SJSA1 (cell line): ENCODE results near the gene MPP3. TPM values are rescaled to one million over a fixed set of nuclear protein-coding genes. Genes with fewer than 3 reads are reported as not detected.

Experiments used
- DNase-seq, 2 experiments: peaks; one replicate each; pipeline ENCODE4 v3.0.0-alpha.2; 2015 to 2020; ENCODE audit warnings: low spot score in 2 of 2, low read depth in 1 of 2
- H3K27ac ChIP-seq: fragments of 250-450 bp; sonication (Bioruptor Pico); 2 replicates; pipeline ENCODE4 v1.5.1; 2020; ENCODE audit warnings: mild to moderate bottlenecking, moderate library complexity
- H3K27me3 ChIP-seq: fragments of 250-450 bp; sonication (Bioruptor Pico); replicated peaks from 2 replicates; pipeline ENCODE4 v1.5.1; 2020; ENCODE audit warnings: mild to moderate bottlenecking, moderate library complexity
- H3K36me3 ChIP-seq: fragments of 250-450 bp; sonication (Bioruptor Pico); 2 replicates; pipeline ENCODE4 v1.5.1; 2020; ENCODE audit warnings: mild to moderate bottlenecking
- H3K4me1 ChIP-seq: fragments of 250-450 bp; sonication (Bioruptor Pico); replicated peaks from 2 replicates; pipeline ENCODE4 v1.6.1; 2021; ENCODE audit warnings: mild to moderate bottlenecking
- H3K4me3 ChIP-seq: fragments of 250-450 bp; sonication (Bioruptor Pico); 2 replicates; pipeline ENCODE4 v1.5.1; 2020; ENCODE audit warnings: mild to moderate bottlenecking
- H3K9me3 ChIP-seq: fragments of 250-450 bp; sonication (Bioruptor Pico); replicated peaks from 2 replicates; pipeline ENCODE4 v1.5.1; 2020; ENCODE audit warnings: mild to moderate bottlenecking
- total RNA-seq: library from RNA; depleted of rRNA; stranded (reverse); fragments of >200 nt; shearing (Covaris generic); gene quantifications from 2 replicates; pipeline ENCODE4 v1.2.3, GENCODE V29; 2014; rRNA removed

MPP3 gene
- total RNA-seq, 1 experiment from 2014 or later, result 6.4 TPM

- H3K27ac ChIP-seq, result no peak overlapping the region
- no peak overlapping the region for H3K4me3 ChIP-seq
- H3K36me3 ChIP-seq, result no peaks in the 10 kb centered on the region
- H3K9me3 ChIP-seq, result no peaks in the 10 kb centered on the region
- peaks cover 26% of the 10 kb centered on the region for H3K4me1 ChIP-seq
- no peaks in the 10 kb centered on the region for H3K27me3 ChIP-seq
- peak; percentile 94 to 97 for DNase-seq
Observed at GRCh38 chr17:43760254-43760852, 72.6 kb downstream of the MPP3 start.

DNA sequence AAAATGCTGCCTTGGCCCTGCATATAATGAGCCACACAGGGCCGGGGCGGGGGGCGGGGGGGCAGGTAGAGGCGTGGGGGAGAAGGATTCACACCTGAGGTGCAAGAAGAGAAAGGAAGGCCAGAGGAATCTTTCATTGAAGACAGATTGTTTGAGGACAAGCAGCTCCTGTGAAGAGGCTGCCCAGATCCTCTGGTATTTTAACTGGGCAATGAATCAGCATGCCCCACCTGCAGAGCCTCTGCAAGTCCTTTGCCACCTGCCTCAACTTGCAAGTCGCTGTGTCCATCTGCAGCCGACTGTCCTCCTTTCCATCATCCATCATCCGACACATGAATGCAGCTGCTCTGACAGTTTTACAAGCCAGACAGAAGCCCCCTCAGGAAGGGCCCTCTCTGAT, 73.1 kb downstream of the MPP3 start:
- Histone ChIP-seq H3K36me3 (no peaks in the 10 kb centered on the region), H3K4me3 (no peak overlapping the region), H3K27ac (no peak overlapping the region), H3K9me3 (no peaks in the 10 kb centered on the region), H3K27me3 (no peaks in the 10 kb centered on the region), H3K4me1 (peaks cover 27% of the 10 kb centered on the region)
- DNase-seq, result no peak

DNA sequence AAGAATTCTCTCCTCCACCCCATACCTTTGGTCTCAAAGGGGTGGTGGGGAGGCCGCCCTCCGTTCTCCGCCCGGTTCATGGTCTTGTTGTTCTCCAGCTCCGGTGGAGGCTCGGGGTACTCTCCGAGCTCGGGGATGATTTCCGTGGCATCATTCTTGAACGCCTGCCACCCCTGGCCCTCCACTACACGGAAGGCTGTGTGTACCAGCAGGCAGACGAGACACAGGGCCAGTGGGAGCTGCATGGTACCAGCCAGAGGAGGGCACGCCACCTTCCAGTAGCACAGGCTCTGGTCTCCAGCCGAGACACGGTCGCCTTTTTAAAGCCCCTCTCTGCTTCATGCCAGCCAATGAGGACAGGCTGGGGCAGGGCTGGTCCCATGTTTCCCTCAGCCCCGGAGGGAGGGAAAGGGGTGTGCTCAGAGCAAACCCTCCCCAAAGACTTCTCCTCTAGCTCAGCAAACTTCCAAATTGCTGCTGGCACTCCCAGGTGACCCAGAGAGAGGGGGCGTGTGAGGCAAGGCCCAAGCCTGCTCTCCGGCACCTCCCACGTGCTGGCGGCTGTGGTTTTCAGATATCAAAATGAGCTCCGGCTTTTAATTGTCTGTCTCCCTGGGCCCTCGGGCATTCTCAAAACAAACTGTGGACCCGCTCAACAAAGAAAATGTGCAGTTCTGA, 74.3 kb downstream of the MPP3 start, which contains the start of gene SOST:
Gene SOST, minus strand, starts transcription at position 295 of the 678 bp plus-strand sequence. Its CDS starts 50 bp downstream, at position 245.
- Histone ChIP-seq H3K9me3 (no peaks in the 10 kb centered on the region), H3K4me1 (peaks cover 39% of the 10 kb centered on the region), H3K36me3 (no peaks in the 10 kb centered on the region), H3K27me3 (no peaks in the 10 kb centered on the region), H3K27ac (no peak within 1 kb of the TSS), H3K4me3 (no peak within 1 kb of the TSS)
- DNase-seq, result no peak

GRCh38 chr17:43758086-43758485, 74.9 kb downstream of the MPP3 start:
- DNase-seq, result no peak
- no peak overlapping the region for H3K4me3 ChIP-seq
- peaks cover 45% of the 10 kb centered on the region for H3K4me1 ChIP-seq
- no peaks in the 10 kb centered on the region for H3K9me3 ChIP-seq
- no peaks in the 10 kb centered on the region for H3K36me3 ChIP-seq
- H3K27ac ChIP-seq, result no peak overlapping the region
- H3K27me3 ChIP-seq, result no peaks in the 10 kb centered on the region

DNA sequence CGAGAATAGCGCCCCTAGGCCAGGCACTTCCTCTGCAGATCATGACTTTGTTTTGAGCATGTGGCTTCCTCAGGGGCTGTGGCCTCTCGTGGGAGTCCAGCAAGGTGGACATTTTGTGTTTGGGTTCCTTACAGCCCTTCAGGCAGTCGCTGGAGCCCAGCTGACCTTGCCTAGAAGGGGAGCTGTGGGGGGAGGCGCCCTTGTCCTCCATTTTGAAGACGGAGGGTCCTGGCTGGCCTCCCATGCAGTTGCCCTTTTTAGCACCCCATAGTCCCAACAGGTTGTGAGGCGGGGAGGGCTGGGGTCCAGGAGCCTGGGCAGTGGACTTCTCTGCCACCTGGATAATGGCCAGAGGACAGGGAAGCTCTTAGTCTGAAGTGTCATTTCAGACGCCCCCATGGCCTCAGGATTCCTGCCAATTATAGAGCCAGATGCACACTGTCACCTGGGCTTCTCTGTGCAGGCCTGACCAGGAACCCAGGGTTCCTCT, 75.7 kb downstream of the MPP3 start:
- H3K36me3 ChIP-seq, result no peaks in the 10 kb centered on the region
- no peak overlapping the region for H3K27ac ChIP-seq
- peaks cover 48% of the 10 kb centered on the region for H3K4me1 ChIP-seq
- no peaks in the 10 kb centered on the region for H3K27me3 ChIP-seq
- DNase-seq, result no peak
- no peaks in the 10 kb centered on the region; the same call in 1 of the 2 replicates for H3K9me3 ChIP-seq
- no peak overlapping the region for H3K4me3 ChIP-seq

GRCh38 chr17:43756201-43756600, 76.7 kb downstream of the MPP3 start:
- no peaks in the 10 kb centered on the region for H3K27me3 ChIP-seq
- H3K9me3 ChIP-seq, result no peaks in the 10 kb centered on the region; the same call in 1 of the 2 replicates
- H3K4me3 ChIP-seq, result no peak overlapping the region
- DNase-seq, result no peak
- peaks cover 48% of the 10 kb centered on the region for H3K4me1 ChIP-seq
- no peaks in the 10 kb centered on the region for H3K36me3 ChIP-seq
- H3K27ac ChIP-seq, result no peak overlapping the region

DNA sequence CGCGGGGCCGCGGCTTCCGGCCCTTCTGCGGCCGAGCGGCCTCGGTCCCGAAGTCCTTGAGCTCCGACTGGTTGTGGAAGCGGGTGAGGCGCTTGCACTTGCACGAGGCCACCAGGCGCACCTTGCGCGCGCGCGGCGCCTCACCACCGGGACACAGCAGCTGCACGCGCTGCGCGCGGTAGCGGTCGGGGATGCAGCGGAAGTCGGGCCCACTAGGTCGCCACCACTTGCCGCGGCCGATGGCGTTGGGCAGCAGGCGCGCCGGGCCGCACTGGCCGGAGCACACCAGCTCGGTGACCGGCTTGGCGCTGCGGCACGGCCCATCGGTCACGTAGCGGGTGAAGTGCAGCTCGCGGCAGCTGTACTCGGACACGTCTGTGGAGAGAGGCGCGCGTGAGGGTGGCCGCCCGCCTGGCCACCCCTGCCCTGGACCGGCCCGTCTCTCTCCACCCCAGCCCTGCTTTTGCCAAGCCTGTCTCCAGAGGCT, 77.5 kb downstream of the MPP3 start:
- no peak overlapping the region for H3K4me3 ChIP-seq

DNA sequence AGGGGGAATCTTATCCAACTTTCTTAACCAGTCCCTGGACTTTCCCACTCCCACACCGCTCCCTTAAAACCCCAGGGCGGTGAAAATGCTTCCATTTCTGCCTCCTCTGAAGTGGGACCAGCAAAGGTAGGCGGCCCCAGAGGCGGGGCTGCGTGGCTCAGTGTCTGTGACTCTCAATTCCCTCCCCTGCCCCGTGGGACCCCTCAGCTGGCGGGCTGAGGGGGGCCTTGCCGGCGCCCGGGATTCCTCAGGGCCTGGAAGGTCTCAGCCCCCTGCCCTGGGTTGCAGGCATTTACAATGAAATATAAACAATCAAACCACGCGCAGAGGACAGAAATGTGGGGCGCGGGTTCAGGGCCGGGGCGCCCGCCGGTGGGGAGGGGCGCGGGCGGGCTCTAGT, 78.0 kb downstream of the MPP3 start:
- Histone ChIP-seq H3K4me1 (peaks cover 44% of the 10 kb centered on the region), H3K4me3 (no peak overlapping the region), H3K27me3 (no peaks in the 10 kb centered on the region), H3K36me3 (no peaks in the 10 kb centered on the region), H3K27ac (no peak overlapping the region), H3K9me3 (no peaks in the 10 kb centered on the region; the same call in 1 of the 2 replicates)
- no peak for DNase-seq

More for the DNA sequence above, 77.5 kb downstream of the MPP3 start:
- no peak for DNase-seq
- Histone ChIP-seq H3K27me3 (no peaks in the 10 kb centered on the region), H3K9me3 (no peaks in the 10 kb centered on the region; the same call in 1 of the 2 replicates), H3K27ac (no peak overlapping the region), H3K36me3 (no peaks in the 10 kb centered on the region), H3K4me1 (peaks cover 44% of the 10 kb centered on the region)

GRCh38 chr17:43753493-43754129, 79.3 kb downstream of the MPP3 start:
- Histone ChIP-seq H3K36me3 (no peaks in the 10 kb centered on the region), H3K27ac (no peak overlapping the region), H3K9me3 (no peaks in the 10 kb centered on the region; the same call in 1 of the 2 replicates), H3K27me3 (no peaks in the 10 kb centered on the region), H3K4me1 (peaks cover 40% of the 10 kb centered on the region), H3K4me3 (no peak overlapping the region)
- peak in 1 of 2 experiments; percentile 69 for DNase-seq

Other genes starting within 250 kb of the MPP3 start
- not detected in 2 replicates for gene MEOX1, start 171.2 kb downstream of the MPP3 start, total RNA-seq
- 0.37 TPM in 1 of 2 replicates, not detected in the other for gene SOST, start 74.4 kb downstream of the MPP3 start, total RNA-seq
- gene DUSP3, start 54.2 kb downstream of the MPP3 start, total RNA-seq, result 39.7 and 55.1 TPM in 2 replicates
- gene CFAP97D1, start 52.7 kb downstream of the MPP3 start, total RNA-seq, result not detected in 2 replicates
- gene CD300LG, start 14.0 kb upstream of the MPP3 start, total RNA-seq, result not detected in 2 replicates
- gene MPP2, start 74.4 kb upstream of the MPP3 start, total RNA-seq, result 0.13 and 1.2 TPM in 2 replicates
- gene PPY, start 109.3 kb upstream of the MPP3 start, total RNA-seq, result not detected in 2 replicates
- not detected in 2 replicates for gene PYY, start 120.8 kb upstream of the MPP3 start, total RNA-seq
- gene NAGS, start 171.5 kb upstream of the MPP3 start, total RNA-seq, result 2.8 and 3.3 TPM in 2 replicates
- 77.4 and 78.7 TPM in 2 replicates for gene TMEM101, start 181.8 kb upstream of the MPP3 start, total RNA-seq
- 44.0 and 69.7 TPM in 2 replicates for gene LSM12, start 233.5 kb upstream of the MPP3 start, total RNA-seq
- gene G6PC3, start 237.6 kb upstream of the MPP3 start, total RNA-seq, result 24.4 and 36.2 TPM in 2 replicates